Forelimb muscle (tissue), 1 donor: Measurements from ENCODE around the gene BBLN. TPM values are rescaled to one million over a fixed set of nuclear protein-coding genes. Genes with fewer than 3 reads are reported as not detected.
A peak's percentile ranks its signal among the peaks of the same experiment; 100 is the strongest.
"Not testable (repeated sequence)": the region's sequence is repeated elsewhere in the genome, so short reads cannot be mapped to it uniquely, and the experiment has no call there.

Source experiments
- DNase-seq: peaks from one replicate; pipeline ENCODE4 v3.0.0-alpha.2; 2013; ENCODE audit warnings: low read depth
- polyA plus RNA-seq: library from polyadenylated mRNA; unstranded; fragments of 120-200 nt; gene quantifications from one replicate; pipeline ENCODE4 v1.2.1, GENCODE V29; 2013; ENCODE audit not compliant: insufficient read length

BBLN gene
- polyA plus RNA-seq, 1 donor: 28.3 TPM

- no peak for DNase-seq
Observed at GRCh38 chr9:128124451-128124850, 35.6 kb upstream of the BBLN start.

GRCh38 chr9:128124873-128125579, 35.0 kb upstream of the BBLN start:
- no peak for DNase-seq

GRCh38 chr9:128125580-128126354, 34.3 kb upstream of the BBLN start:
- DNase-seq: no peak

GRCh38 chr9:128127568-128127989, 32.5 kb upstream of the BBLN start, which contains the start of gene PTGES2:
Gene PTGES2 (minus strand): TSS chr9:128127729. CDS start chr9:128127717, 12 bp downstream.
- peak; percentile 62 for DNase-seq

GRCh38 chr9:128127990-128128835, 31.9 kb upstream of the BBLN start:
- DNase-seq: peak; percentile 84

- no peak for DNase-seq
Observed at GRCh38 chr9:128128836-128129590, 31.1 kb upstream of the BBLN start.

- DNase-seq: not testable (repeated sequence)
Observed at GRCh38 chr9:128129976-128130590, 30.0 kb upstream of the BBLN start.

GRCh38 chr9:128130651-128131050, 29.4 kb upstream of the BBLN start:
- not testable (repeated sequence) for DNase-seq

- DNase-seq: not testable (repeated sequence)
Observed at GRCh38 chr9:128131346-128131745, 28.7 kb upstream of the BBLN start.

- peak; percentile 25 for DNase-seq
Observed at GRCh38 chr9:128132139-128132538, 27.9 kb upstream of the BBLN start.

- not testable (repeated sequence) for DNase-seq
Observed at GRCh38 chr9:128135561-128135960, 24.5 kb upstream of the BBLN start.

GRCh38 chr9:128136816-128137793, 23.0 kb upstream of the BBLN start:
- no peak for DNase-seq

GRCh38 chr9:128138001-128138400, 22.1 kb upstream of the BBLN start:
- DNase-seq: no peak

GRCh38 chr9:128139621-128140020, 20.4 kb upstream of the BBLN start:
- no peak for DNase-seq

GRCh38 chr9:128141604-128142003, 18.5 kb upstream of the BBLN start:
- DNase-seq: no peak

- no peak for DNase-seq
Observed at GRCh38 chr9:128142061-128142460, 18.0 kb upstream of the BBLN start.

- no peak for DNase-seq
Observed at GRCh38 chr9:128142596-128142995, 17.5 kb upstream of the BBLN start.

GRCh38 chr9:128143525-128144238, 16.4 kb upstream of the BBLN start:
- DNase-seq: no peak
